ENCODE results near the gene TNC. TPM values are rescaled to one million over a fixed set of nuclear protein-coding genes. Genes with fewer than 3 reads are reported as not detected.

The TNC gene
- polyA plus RNA-seq, 1 donor = 43.4 TPM

DNA sequence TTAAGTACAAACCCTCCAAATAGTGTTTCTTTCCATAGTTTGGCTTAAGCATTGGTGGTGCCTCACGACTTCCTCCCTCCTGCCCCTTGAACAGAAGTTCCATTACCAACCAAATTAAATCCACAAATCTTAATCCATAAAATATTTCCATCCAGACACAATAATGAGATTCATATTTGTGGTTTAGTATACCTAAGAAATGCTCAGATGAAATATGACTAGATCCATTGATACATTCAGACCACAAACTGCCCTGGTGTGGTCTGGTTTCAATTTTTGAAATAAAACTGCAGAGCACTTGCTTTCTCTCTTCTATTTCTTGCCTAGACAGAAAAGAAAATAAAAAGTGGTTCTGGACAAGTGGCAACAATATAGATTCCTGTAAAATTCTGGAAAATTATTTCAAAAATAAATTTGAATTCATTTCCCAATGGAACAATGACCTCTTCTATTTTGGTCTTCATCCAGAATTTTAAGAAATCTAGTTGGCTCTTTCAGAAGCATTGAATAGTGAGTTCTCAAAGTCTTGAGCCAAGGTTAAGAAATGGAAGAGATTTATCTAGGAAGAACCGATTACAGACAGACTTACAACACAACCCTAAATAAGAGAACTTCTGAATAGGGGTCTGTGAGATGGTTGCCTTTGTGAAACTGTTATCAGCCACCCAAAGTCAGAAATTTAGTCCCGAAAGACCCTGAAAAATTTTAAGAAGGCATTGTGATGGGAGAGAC is 14.0 kb downstream of the TNC start:
- no peak for DNase-seq (ENCODE audit: low read depth)

DNA sequence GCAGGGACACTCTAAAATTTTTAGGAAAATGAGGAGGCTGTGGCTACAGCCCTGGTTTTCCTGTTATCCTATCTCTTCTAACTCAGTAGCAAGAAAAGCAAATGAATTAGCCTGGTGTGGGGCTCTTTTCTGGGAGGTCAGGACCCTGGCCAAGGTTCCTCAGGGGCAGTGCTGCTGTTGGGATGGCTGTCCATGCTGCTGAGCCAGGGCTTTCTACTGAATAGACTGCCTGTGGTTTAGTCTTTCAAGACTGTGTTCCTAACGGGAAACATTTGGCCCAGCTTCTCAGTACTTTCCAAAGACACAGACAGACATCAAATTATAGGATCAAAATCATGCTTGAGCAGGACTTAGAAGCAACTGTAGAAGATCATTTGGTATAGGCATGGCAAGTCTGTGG is 18.1 kb downstream of the TNC start:
- no peak for DNase-seq (ENCODE audit: low read depth)

DNA sequence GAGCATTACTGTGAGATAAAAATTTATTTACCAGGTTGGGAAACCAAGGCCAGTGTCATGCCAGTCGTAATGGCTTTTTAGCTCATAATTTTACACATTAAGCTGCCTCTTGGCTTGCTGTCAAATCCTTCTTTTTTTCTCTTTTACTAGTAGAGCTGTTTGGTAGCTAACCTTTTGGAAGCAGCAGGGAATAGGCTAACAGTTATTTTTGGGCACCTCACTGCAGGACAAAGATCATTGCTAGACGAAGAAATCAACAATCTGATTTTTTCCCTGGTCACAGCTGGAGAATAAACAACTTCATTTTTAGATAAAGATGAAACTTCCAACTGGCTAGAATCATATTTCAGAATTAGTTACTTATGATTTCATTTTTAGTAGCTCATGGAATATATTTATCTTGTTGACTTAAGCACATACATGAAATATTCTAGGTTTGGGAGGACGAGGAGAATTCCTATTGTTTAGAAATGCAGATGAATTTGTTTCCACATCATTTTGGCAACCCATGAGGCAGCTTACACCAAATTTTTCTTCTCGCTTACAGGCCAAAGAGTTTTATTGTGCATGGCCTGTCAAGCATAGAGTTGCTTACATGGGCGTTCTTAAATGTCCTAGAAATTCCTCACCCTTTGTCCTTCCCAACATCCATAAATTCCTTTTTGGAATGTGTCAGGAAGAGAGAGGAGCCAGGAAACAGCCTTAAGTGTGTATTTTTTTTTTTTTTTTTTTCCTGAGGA is 19.6 kb downstream of the TNC start:
- peak; percentile 58 for DNase-seq (ENCODE audit: low read depth)

DNA sequence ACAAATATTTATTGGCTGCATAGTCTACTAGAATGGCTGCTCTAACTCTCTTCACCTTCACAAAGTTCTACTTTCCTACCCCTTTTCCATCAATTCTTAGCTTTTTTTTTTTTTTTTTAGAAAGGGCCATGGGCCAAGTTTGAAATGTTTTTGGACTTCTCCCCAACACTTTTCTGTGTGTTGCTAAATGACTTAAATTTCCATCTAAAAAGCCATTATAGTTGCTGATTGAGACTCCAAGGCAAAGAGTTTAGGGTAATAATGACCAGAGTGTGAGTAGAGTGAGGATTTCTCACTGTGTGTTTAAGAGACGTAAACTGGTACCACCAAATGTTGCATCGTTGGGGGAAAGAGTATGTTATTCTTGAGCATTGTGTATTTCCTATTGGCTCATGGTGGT is 24.4 kb downstream of the TNC start:
- DNase-seq (ENCODE audit: low read depth) = no peak

DNA sequence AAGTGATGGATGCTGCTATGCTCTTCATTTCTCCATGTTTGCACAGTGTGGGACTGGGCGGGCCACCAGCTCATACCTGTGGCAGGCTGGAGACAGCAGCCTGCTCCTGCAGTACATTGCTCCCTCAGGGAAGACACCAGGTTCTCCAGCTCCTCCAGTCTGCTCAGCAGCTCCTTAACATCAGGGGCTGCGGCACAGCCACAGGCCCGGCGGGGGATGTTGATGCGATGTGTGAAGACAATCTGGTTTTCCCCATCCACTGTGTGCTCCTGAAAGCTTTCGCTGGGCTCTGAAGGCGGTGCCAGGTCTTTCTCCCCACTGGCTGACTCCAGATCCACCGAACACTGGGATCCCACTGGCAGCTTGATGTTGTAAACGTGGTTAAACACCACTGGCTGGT is 27.5 kb downstream of the TNC start:
- DNase-seq (ENCODE audit: low read depth) = no peak

DNA sequence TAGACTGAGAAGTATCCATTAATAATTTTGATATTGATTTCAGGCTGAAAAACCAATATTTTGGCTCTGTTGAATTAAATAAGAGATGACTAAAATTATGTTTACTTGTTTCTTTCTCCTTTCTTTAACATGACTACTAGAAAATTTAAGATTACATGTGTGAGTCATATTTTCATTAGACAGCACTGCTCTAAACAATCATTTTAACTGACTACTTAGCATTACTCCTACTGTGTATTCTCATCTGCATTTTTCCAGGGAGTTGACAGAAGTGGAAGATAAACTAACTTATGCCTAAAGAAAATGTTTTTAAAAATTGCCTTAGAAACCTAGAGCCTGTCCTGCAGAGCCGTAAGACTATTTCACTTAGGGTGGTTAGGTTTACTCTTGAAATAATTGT is 29.1 kb downstream of the TNC start:
- DNase-seq (ENCODE audit: low read depth) = no peak

DNA sequence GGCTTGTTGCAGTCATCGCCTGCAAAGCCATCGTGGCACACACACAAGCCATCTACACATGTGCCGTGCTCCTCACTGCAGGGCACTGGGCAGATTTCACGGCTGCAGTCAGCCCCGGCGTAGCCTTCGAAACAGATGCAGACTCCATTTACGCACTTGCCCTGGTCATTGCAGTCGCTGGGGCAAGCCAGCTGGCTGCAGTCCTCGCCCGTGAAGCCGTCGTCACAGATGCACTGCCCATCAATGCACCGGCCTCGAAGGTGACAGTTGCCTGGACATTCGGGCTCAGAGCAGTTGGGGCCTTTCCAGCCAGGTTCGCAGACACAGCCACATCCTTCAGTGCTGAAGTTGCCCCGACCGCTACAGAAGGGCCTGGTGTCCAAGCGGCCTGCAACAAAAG is 31.1 kb downstream of the TNC start:
- DNase-seq (ENCODE audit: low read depth) = no peak

DNA sequence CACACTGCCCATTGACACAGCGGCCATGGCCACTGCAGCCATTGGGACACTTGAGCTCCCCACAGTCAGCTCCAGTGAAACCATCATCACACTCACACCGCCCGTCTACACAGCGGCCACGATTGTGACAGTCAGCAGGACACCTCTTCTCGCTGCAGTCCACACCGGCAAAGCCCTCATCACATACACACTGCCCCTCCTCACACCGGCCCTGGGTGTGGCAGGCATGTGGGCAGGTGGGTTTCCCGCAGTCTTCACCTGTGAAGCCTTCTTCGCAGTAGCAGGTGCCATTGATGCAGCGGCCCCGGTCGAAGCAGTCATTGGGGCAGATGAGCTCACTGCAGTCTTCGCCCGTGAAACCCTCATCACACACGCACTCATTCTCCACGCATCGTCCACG is 31.5 kb downstream of the TNC start:
- no peak for DNase-seq (ENCODE audit: low read depth)

DNA sequence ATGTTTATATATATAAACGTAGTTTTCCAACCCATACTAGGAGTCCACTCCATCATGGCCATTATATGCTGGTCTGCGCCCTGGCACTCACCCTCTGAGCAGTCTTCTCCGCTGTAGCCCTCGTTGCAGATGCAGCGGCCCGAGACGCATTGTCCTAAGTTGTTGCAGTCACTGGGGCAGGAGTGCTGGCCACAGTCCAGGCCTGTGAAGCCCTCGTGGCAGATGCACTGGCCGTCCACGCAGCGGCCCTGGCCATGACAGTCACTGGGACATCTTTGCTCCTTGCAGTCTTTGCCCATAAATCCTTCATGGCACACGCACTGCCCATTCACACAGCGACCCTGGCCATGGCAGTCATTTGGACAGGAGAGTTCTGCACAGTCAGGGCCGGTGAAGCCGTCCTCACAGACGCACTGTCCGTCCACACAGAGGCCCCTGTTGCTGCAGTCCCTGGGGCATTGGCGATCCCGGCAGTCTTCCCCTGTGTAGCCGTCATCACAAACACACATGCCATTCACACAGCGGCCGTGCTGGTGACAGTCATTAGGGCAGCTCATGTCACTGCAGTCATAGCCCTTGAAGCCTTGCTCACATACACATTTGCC is 32.1 kb downstream of the TNC start:
- no peak for DNase-seq (ENCODE audit: low read depth)

DNA sequence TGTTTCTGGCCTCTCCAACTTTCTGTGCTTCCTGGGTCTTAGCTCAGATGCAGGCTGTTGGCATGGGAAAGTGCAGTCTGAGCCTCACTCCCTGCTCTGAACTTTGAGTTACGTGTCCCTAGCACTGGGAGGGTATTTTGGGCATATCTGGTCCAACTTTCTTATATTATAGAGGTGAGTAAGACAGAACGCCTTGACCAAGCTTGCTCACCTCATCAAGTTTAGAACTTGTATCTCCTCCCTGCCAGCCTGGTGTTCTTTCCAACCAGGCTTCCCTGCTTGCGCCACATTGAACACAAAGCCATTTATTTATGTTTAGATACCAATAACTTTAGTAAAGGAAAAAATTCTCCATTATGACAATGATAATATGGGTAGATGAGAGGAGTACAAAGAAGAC is 33.2 kb downstream of the TNC start:
- DNase-seq (ENCODE audit: low read depth) = no peak

DNA sequence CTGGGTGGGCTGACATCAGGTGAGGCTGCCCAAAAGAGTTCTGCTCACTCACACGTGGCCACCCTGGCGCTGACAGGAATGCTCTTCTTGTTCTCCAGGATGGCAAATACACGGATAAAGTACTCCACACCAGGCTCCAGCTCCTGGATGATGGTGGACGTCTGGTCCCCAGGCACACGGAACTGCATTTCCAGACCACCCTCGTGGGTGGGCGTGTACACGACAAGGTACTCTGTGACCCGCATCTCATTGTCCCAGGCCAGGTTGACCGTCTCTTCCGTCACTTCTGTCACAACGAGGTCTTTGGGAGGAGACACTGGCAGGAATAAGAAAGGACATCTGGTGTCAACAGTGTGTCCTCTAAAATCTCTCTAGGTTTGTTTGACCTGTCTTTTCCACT is 33.8 kb downstream of the TNC start:
- no peak for DNase-seq (ENCODE audit: low read depth)

DNA sequence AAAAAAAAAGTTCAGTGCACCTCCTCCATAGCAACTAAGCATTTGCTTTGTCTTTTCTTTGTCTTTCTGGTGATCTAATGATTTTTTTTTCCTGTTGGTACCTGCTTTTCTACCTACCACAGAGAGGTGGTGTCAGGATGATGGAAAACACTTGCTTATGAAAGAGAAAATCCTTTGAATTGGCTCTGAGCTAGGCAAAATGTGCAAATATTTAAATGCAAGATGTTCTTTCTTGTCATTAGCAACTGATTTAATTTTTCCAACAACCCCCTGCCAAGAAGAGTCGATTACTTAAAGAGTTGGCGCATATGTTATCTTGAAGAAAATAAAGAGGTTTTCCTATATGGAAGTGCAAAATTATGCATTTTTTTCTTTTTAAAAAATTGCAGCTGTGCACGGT is 37.7 kb downstream of the TNC start:
- no peak for DNase-seq (ENCODE audit: low read depth)

DNA sequence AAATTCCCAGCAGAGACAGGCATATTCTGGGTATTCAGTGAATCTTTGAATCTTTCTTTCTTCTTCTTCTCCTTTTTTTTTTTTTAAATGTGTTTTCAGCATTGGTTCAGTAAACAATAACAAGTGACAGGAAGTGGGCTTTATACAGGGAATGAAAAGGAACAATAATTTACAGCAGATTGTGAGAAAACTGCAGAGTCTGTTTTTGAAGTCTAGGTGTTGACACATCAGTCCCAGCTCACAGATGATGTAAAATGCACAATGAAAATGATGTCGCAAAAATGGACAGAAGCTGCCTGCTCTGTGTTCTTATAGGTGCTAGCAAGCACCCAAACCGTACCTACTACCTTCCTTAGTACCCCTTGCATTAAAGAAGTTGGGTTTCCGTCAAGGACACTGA is 38.8 kb downstream of the TNC start:
- no peak for DNase-seq (ENCODE audit: low read depth)

DNA sequence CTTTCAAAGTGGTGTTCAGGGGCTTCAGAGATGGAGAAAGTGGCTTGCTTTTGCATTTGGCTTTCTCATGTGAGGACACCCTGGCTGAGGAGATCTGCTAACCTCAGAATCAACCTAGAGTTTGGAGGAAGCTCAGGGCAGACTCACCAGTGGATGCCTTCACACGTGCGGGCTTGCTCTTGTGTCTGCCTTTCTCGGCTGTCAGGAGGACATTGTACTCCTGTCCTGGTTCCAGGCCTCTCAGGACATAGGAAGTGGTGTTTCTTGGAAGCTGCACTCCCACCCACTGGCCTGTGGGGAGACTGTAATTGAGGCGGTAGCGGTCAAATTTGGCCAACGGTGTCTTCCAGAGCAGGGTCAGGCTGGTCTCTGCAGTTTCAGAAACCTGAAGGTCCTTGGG is 44.5 kb downstream of the TNC start:
- no peak for DNase-seq (ENCODE audit: low read depth)

DNA sequence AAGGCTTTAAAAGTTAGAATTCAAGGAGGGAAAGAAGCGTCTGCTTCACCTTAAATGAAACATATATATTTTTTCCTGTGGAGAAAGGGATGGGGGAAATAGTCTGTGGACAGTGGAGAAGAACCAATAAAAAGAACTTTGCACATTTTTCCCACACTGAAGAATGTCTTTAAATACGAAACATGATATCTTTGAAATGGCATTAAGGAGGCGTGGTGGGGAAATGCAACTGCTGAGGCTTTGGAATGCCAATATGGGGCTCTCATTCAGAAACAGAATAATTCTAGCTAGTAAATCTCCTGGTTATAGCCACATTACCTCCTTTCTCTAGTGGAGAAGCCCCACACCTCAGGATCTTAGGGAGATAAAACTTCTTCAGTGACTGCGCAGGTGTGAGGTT is 46.8 kb downstream of the TNC start:
- DNase-seq (ENCODE audit: low read depth) = no peak

DNA sequence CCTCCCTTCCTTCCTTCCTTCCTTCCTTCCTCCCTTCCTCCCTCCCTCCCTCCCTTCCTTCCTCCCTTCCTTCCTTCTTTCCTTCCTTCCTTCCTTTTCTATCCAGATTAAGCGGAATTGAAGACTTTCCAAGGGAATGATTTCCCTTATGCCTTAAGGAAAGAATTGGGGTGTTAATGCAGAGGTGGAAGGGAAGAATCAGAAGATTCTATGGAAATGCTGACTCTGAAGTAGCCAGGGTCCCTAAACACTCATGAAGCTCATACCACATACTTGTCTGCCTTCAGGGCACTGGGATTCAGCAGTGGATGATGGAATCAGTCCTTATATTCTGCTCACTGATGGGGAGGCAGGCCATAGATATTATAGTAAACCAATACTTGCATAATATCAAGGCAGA is 48.2 kb downstream of the TNC start:
- DNase-seq (ENCODE audit: low read depth) = no peak

DNA sequence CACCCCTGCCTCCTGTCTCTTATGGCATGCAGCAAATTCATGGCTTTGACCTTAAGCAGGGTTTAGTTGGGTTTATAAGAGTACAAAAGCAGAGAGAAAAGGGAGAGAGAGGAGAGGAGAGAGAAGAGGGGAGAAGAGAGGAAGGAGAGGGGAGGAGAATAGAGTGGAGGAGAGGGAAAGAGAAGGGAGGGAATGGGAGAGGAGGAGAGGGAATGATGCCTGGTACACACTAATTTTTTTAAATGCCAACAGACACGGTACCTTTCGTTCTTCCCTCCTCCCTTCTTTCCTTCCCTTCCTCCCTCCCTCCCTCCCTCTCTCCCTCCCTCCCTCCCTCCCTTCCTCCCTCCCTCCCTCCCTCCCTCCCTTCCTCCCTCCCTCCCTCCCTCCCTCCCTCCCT is 48.7 kb downstream of the TNC start:
- DNase-seq (ENCODE audit: low read depth) = no peak

DNA sequence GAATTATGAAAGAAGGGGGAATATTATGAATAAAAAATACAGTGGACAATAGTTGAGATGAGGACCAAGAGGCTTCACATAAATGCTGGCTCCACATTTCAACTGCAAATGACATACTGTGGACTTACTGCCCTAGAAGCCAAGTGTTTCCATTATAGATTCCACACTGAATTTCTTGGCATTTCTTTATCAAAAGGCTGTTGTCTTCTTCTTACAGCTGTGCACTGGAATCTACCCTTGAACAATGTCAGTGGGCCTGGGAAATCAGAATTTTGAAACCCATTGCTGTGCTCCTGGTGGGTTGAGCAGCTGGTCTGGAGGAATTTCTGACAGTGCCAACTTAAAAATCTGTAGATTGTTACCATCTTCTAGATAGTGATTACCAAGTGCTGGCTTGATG is 49.9 kb downstream of the TNC start:
- no peak for DNase-seq (ENCODE audit: low read depth)

DNA sequence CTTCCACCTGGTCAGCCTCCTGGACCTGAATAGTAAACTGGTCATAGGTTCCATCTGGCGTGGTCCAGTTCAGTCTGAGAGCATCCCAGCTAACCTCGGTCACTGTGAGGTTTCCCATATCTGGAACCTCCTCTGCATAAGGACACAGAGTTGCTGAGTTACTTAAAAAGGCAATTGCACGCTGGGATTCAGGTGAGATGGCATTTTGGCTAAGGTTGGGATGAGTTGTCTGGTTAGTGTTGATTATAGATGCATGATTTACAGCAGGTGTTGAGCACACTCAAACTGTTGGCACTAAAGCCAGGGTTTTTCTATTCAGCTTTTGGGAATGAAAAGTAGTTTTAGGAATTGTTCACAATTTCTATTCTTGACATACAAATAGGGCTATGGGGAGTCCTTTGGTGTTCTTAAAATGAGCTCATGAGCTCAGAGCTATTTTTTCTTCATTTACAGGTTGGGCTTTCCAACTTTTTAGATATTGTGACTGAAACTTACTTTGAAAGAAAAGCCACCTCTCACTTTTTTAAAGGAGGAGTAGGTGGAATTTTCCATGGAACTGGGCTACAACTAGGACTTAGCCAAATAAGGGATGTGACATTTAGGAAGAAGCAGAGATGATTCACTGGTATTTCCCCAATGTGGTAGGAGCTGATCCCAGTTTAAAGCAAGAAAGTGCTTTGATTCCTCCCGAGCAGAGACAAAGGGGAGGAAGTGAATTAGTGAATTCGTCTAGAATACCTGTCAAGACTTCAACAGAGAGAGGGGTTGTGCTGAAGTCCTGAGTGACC is 54.7 kb downstream of the TNC start:
- DNase-seq (ENCODE audit: low read depth) = no peak

DNA sequence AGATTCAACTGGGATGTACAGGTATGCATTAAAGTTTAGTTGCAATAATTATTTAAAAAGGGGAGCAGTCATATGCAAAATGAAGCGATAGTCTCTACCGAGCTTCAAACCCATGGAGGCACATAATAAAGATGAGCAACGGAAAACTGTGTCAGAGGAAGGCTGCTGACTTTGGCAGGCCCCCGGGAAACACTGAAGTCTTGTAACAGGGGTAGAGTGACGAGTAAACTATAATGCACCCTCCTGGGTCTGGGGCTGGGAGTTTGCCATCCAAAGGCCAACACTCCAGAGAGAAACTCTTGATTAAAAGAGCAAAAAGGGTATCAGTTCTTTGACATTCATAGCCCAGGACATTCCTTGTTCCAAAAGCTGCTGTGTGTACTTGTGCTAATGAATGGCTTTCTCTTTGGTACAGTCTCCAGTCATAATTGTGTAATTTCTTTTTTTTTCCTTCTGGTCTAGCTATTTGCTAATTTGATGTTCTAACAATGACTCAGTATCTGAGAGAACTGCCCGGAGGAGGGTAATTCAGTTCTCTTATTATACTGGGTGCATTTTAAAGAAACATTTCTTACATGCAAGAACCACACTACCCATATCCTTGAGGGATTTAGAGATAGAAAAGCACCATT is 59.2 kb downstream of the TNC start:
- no peak for DNase-seq (ENCODE audit: low read depth)

DNA sequence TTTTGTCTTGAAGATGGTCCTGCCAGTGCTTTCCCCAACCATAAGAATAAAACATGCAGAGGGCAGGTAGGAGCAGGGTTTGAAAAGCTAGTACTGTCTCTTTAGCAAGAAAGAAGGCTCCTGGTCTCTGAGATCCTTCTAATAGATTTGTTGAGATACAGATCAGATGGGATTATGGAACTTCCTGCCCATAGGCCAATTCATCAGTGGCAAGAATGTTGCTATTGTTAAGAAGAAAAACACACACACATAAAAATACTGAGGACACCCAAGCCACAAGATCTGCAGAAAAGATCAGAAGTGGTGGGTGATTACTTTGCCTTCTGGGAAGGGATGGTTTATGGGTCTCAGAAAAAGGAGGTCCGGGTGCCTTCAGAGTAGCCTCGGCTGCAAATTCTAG is 59.8 kb downstream of the TNC start:
- no peak for DNase-seq (ENCODE audit: low read depth)

DNA sequence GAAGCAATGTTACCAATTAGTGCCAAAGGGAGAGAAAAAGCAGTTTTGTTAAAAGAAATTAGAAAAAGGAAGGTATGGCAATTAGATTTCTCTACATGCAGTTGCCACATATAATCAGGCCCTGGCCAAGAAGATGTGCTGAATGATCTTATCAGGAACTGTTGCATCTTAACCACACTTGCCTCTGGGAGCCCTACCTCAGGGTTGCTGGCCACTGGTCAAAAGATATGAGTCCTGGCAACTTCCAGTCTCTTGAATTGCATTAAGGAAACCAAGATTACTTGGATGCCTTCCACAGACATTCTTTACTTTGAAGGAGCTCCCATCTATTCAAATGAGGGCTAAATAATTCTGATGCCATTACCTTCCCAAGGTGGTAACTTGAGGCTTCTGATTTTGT is 60.4 kb downstream of the TNC start:
- DNase-seq (ENCODE audit: low read depth) = no peak
